Mesenchymal stem cell (in vitro differentiated cells and primary cell): ENCODE measurements around the gene AREL1.

Experiments
- DNase-seq: peaks from one replicate; pipeline ENCODE4 v3.0.0-alpha.2; 2013
- H2AFZ ChIP-seq: one replicate; pipeline ENCODE4 v1.6.1; 2013; ENCODE audit warnings: low read depth, mild to moderate bottlenecking, control low read depth, inconsistent platforms, low read length, moderate library complexity
- H2AK5ac ChIP-seq: 2 replicates; pipeline ENCODE4 v1.6.1; 2013; ENCODE audit warnings: low read length, moderate library complexity, mild to moderate bottlenecking, inconsistent platforms; ENCODE audit not compliant: severe bottlenecking
- H2BK120ac ChIP-seq: one replicate; pipeline ENCODE4 v1.6.1; 2013; ENCODE audit warnings: low read depth, mild to moderate bottlenecking, inconsistent platforms, low read length, moderate library complexity
- H2BK12ac ChIP-seq, 2 experiments: one replicate each; pipeline ENCODE4 v1.6.1; 2013; ENCODE audit warnings: inconsistent platforms in 2 of 2, low read length in 2 of 2, mild to moderate bottlenecking in 2 of 2, moderate library complexity in 2 of 2, control low read depth in 1 of 2
- H2BK15ac ChIP-seq: one replicate; pipeline ENCODE4 v1.6.1; 2013; ENCODE audit warnings: mild to moderate bottlenecking, low read depth, inconsistent platforms; ENCODE audit not compliant: poor library complexity, severe bottlenecking
- H2BK5ac ChIP-seq: 2 replicates; pipeline ENCODE4 v1.6.1; 2013; ENCODE audit warnings: low read depth, mild to moderate bottlenecking, low read length, control low read depth, inconsistent platforms; ENCODE audit not compliant: poor library complexity, severe bottlenecking
- H3K14ac ChIP-seq, 2 experiments: one replicate each; pipeline ENCODE4 v1.6.1; 2013; ENCODE audit warnings: inconsistent platforms in 2 of 2, low read length in 2 of 2, control low read depth in 1 of 2, mild to moderate bottlenecking in 1 of 2, moderate library complexity in 1 of 2
- H3K18ac ChIP-seq, 2 experiments: one replicate each; pipeline ENCODE4 v1.6.1; 2013; ENCODE audit warnings: inconsistent platforms in 2 of 2, low read length in 2 of 2, control low read depth in 1 of 2, low read depth in 1 of 2, mild to moderate bottlenecking in 1 of 2
- H3K23ac ChIP-seq, 2 experiments: one replicate each; pipeline ENCODE4 v1.6.1; 2013; ENCODE audit warnings: inconsistent platforms in 2 of 2, low read length in 2 of 2, mild to moderate bottlenecking in 2 of 2, moderate library complexity in 2 of 2, control low read depth in 1 of 2
- H3K27ac ChIP-seq: 2 replicates; pipeline ENCODE4 v1.5.1; 2013; ENCODE audit warnings: mild to moderate bottlenecking, moderate library complexity, low read length, control low read depth, inconsistent platforms; ENCODE audit not compliant: poor library complexity, severe bottlenecking
- H3K27me3 ChIP-seq, 2 experiments: 2 replicates each; pipeline versions ENCODE4 v1.6.1 to v1.7.0; 2013; ENCODE audit warnings: low read length in 2 of 2, mild to moderate bottlenecking in 2 of 2, moderate library complexity in 2 of 2, control low read depth in 1 of 2, inconsistent platforms in 1 of 2; ENCODE audit not compliant: control insufficient read depth in 1 of 2, insufficient read depth in 1 of 2
- H3K36me3 ChIP-seq, 2 experiments: 2 replicates each; pipeline versions ENCODE4 v1.6.1 to v1.7.0; 2013; ENCODE audit warnings: low read length in 2 of 2, control low read depth in 1 of 2, inconsistent platforms in 1 of 2, low read depth in 1 of 2, mild to moderate bottlenecking in 1 of 2; ENCODE audit not compliant: insufficient read depth in 2 of 2, control insufficient read depth in 1 of 2
- H3K4ac ChIP-seq, 2 experiments: one replicate each; pipeline ENCODE4 v1.6.1; 2013; ENCODE audit warnings: inconsistent platforms in 2 of 2, low read length in 2 of 2, mild to moderate bottlenecking in 2 of 2, moderate library complexity in 2 of 2, control low read depth in 1 of 2, low read depth in 1 of 2
- H3K4me1 ChIP-seq: 2 replicates; pipeline ENCODE4 v1.6.1; 2013; ENCODE audit warnings: low read depth, low read length, control low read depth; ENCODE audit not compliant: control insufficient read depth, insufficient read depth
- H3K4me2 ChIP-seq: 2 replicates; pipeline ENCODE4 v1.6.1; 2013; ENCODE audit warnings: low read length, mild to moderate bottlenecking, inconsistent platforms; ENCODE audit not compliant: poor library complexity, severe bottlenecking
- H3K4me3 ChIP-seq, 2 experiments: 2 replicates each; pipeline versions ENCODE4 v1.5.1 to v1.7.0; 2013; ENCODE audit warnings: low read length in 2 of 2, mild to moderate bottlenecking in 2 of 2, control low read depth in 1 of 2, low read depth in 1 of 2; ENCODE audit not compliant: insufficient read depth in 1 of 2
- H3K79me1 ChIP-seq: replicated peaks from 2 replicates; pipeline ENCODE4 v1.6.1; 2013; ENCODE audit warnings: mild to moderate bottlenecking, control low read depth, low read length, inconsistent platforms; ENCODE audit not compliant: poor library complexity, severe bottlenecking
- H3K9ac ChIP-seq: 2 replicates; pipeline ENCODE4 v1.7.0; 2013; ENCODE audit warnings: mild to moderate bottlenecking, low read length, moderate library complexity
- H3K9me3 ChIP-seq: 2 replicates; pipeline ENCODE4 v1.7.0; 2013; ENCODE audit warnings: mild to moderate bottlenecking, low read length; ENCODE audit not compliant: control insufficient read depth
- H4K8ac ChIP-seq: one replicate; pipeline ENCODE4 v1.6.1; 2013; ENCODE audit warnings: inconsistent platforms, mild to moderate bottlenecking, low read length, moderate library complexity
- H4K91ac ChIP-seq: one replicate; pipeline ENCODE4 v1.6.1; 2013; ENCODE audit warnings: mild to moderate bottlenecking, low read length, inconsistent platforms
- WGBS: methylation state at CpG from one replicate; pipeline ENCODE4 v1.1.7; 2013; ENCODE audit warnings: mixed read lengths; 5-methylcytosine and 5-hydroxymethylcytosine counted together

AREL1 gene

DNA sequence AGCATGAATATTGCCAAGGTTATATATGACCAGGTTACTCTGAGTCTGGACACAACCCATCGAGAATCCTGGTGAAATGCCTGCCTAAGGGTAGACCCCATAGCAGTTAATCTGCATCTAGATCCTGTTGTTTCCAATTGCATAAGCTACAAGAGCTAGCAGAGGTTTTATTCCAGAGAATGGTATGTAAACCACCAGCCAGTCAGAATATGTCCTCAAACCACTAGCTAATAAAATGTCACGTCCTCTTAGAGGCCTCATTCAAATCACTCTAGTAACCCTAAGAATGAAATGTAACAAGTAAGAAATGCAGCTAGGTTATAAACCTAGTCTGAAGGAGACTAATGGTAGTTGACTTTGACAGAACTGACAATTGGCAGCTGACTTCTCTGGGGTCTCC lies 41.3 kb upstream of the AREL1 start:
- Histone ChIP-seq H3K23ac (no peak overlapping the region), H3K36me3 (no peaks in the 10 kb centered on the region), H2BK5ac (no peak overlapping the region), H3K27me3 (no peaks in the 10 kb centered on the region), H3K14ac (no peak overlapping the region), H3K4me1 (no peaks in the 10 kb centered on the region), H3K4me3 (no peak overlapping the region), H3K18ac (no peak overlapping the region), H2BK12ac (no peak overlapping the region), H4K8ac (no peak overlapping the region), H2BK120ac (no peak overlapping the region), H3K27ac (no peak overlapping the region), H3K4ac (no peak overlapping the region), H2AK5ac (no peak overlapping the region), H3K9ac (no peak overlapping the region), H3K79me1 (no peaks in the 10 kb centered on the region), H2BK15ac (no peak overlapping the region), H2AFZ (no peak overlapping the region), H4K91ac (no peak overlapping the region), H3K9me3 (peaks cover 5% of the 10 kb centered on the region), H3K4me2 (no peak overlapping the region)
- DNase-seq = peak; percentile 12
- 74% methylated on average over 1 of the region's 2 CpGs for WGBS

DNA sequence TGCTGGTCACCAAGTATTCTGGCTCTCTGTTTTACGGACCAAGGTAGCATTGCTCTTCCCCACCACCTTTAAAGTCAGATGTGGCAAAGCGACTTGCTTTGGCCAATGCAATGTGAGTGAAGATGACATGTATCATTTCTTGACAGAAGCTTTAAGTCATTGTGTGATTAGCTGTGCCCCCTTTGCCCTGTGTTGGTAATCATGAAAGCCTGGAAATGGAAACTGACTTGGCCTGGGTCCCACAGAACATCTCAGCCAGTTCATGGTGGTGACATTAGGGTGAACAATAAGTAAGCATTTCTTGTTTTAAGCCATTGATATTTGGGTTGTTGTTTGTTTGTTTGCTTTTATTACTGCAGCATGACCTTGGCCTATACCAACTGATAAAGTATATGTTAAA lies 34.4 kb upstream of the AREL1 start:
- Histone ChIP-seq H3K23ac (no peak overlapping the region), H2AK5ac (no peak overlapping the region), H3K18ac (no peak overlapping the region), H3K9me3 (no peaks in the 10 kb centered on the region), H3K4ac (no peak overlapping the region), H3K36me3 (no peaks in the 10 kb centered on the region), H2BK120ac (no peak overlapping the region), H2BK15ac (no peak overlapping the region), H4K91ac (no peak overlapping the region), H4K8ac (no peak overlapping the region), H3K9ac (no peak overlapping the region), H3K27ac (no peak overlapping the region), H2AFZ (no peak overlapping the region), H2BK12ac (no peak overlapping the region), H3K4me3 (no peak overlapping the region), H3K27me3 (no peaks in the 10 kb centered on the region), H3K14ac (no peak overlapping the region), H3K79me1 (no peaks in the 10 kb centered on the region), H3K4me1 (no peaks in the 10 kb centered on the region), H2BK5ac (no peak overlapping the region), H3K4me2 (no peak overlapping the region)
- 90% methylated on average over 2 of the region's 2 CpGs for WGBS
- no peak for DNase-seq

DNA sequence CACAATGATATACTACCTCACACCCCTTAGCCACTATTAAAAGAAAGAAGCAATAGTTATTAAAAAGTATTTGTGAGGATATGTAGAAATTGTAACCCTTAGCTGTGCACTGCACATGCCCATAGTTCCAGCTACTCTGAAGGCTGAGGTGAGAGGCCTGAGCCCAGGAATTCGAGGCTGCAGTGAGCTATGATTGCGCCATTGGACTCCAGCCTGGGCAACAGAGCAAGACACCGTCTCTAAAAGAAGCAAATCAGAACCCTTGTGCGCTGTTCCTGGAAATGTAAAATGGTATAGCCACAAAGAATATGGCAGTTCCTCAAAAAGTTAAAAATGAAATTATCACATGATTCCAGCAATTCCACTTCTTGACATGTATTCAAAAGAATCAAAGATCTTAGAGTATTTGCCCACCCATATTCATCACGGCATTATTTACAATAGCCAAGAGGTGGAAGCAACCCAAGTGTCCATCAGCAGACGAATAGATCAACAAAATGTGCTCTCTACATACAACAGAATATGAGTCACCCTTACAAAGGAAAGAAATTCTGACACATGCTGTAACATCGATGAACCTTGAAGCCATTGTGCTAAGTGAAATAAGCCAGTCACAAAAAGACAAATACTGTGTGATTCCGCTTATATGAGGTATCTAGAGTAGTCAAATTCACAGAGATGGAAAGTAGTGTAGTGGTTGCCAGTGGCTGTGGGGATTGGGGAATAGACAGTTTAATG lies 26.6 kb upstream of the AREL1 start:
- no peak overlapping the region for H2BK120ac ChIP-seq
- peaks cover 4% of the 10 kb centered on the region for H3K4me1 ChIP-seq
- no peak for DNase-seq
- H3K9ac ChIP-seq = no peak overlapping the region
- H3K18ac ChIP-seq = no peak overlapping the region
- no peak overlapping the region for H2BK15ac ChIP-seq
- no peak overlapping the region for H2AFZ ChIP-seq
- H3K23ac ChIP-seq = no peak overlapping the region
- WGBS = 86% methylated on average over 8 of the region's 8 CpGs
- H3K4me3 ChIP-seq = no peak overlapping the region
- no peak overlapping the region for H3K4ac ChIP-seq
- H3K27me3 ChIP-seq = no peaks in the 10 kb centered on the region
- no peak overlapping the region for H3K4me2 ChIP-seq
- H4K91ac ChIP-seq = no peak overlapping the region
- no peak overlapping the region for H2AK5ac ChIP-seq
- peaks cover 11 to 36% of the 10 kb centered on the region in 2 experiments for H3K36me3 ChIP-seq
- H3K27ac ChIP-seq = no peak overlapping the region
- peaks cover 6% of the 10 kb centered on the region for H3K9me3 ChIP-seq
- no peak overlapping the region for H2BK12ac ChIP-seq
- H2BK5ac ChIP-seq = no peak overlapping the region
- no peak overlapping the region for H3K14ac ChIP-seq
- no peaks in the 10 kb centered on the region for H3K79me1 ChIP-seq
- no peak overlapping the region for H4K8ac ChIP-seq

DNA sequence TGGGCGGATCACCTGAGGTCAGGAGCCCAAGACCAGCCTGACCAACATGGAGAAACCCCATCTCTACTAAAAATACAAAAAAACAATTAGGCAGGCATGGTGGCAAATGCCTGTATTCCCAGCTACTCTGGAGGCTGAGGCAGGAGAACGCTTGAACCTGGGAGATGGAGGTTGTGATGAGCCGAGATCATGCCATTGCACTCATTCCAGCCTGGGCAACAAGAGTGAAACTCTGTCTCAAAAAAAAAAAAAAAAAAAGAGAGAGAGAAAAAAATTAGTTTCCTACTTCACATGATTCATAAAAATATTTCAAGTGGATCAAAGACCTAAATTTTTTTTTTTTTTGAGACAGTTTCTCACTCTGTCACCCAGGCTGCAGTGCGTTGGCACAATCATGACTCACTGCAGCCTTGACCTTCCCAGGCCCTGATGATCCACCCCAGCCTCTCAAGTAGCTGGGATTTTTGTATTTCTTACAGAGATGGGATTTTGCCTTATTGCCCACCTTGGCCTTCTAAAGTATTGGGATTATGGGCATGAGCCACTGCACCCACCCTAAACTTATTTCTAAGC lies 25.0 kb upstream of the AREL1 start:
- Histone ChIP-seq H3K36me3 (peaks cover 14 to 51% of the 10 kb centered on the region in 2 experiments), H4K91ac (no peak overlapping the region), H3K9ac (no peak overlapping the region), H3K4me2 (no peak overlapping the region), H2BK15ac (no peak overlapping the region), H2BK120ac (no peak overlapping the region), H2BK12ac (no peak overlapping the region), H3K23ac (no peak overlapping the region), H3K27me3 (no peaks in the 10 kb centered on the region), H3K4ac (no peak overlapping the region), H2BK5ac (no peak overlapping the region), H2AK5ac (no peak overlapping the region), H3K4me3 (no peak overlapping the region), H3K9me3 (peaks cover 6% of the 10 kb centered on the region), H3K14ac (no peak overlapping the region), H3K18ac (no peak overlapping the region), H3K79me1 (no peaks in the 10 kb centered on the region), H3K27ac (no peak overlapping the region), H4K8ac (no peak overlapping the region), H3K4me1 (peaks cover 4% of the 10 kb centered on the region), H2AFZ (no peak overlapping the region)
- DNase-seq = peak; percentile 20
- 100% methylated on average over 1 of the region's 4 CpGs for WGBS
